ENCODE measurements around the gene ATP2C2.

- no peak for TF ChIP-seq CTCF (conservative IDR thresholded peaks at IDR 0.05; ENCODE audit: low read length)
- TF ChIP-seq EZH2phosphoT487 (IDR thresholded peaks at IDR 0.05; ENCODE audit: borderline replicate concordance) = no peak
Measured at GRCh38 chr16:84489131-84489530, 120.8 kb downstream of the ATP2C2 start.

All from Loucy (cell line).